ENCODE data around the gene TRIM44.
"Not testable (repeated sequence)": the region's sequence is repeated elsewhere in the genome, so short reads cannot be mapped to it uniquely, and the experiment has no call there.

The TRIM44 gene

GRCh38 chr11:35633827-35634423 is 28.6 kb upstream of the TRIM44 start:
- no peak for DNase-seq (ENCODE audit: low read depth)

- DNase-seq (ENCODE audit: low read depth), result no peak
Measured at GRCh38 chr11:35635933-35636332, 26.6 kb upstream of the TRIM44 start.

- DNase-seq (ENCODE audit: low read depth), result no peak
Measured at GRCh38 chr11:35639591-35640179, 22.9 kb upstream of the TRIM44 start.

GRCh38 chr11:35641171-35641897 is 21.2 kb upstream of the TRIM44 start:
- DNase-seq (ENCODE audit: low read depth), result no peak

GRCh38 chr11:35641964-35642363 is 20.6 kb upstream of the TRIM44 start:
- no peak for DNase-seq (ENCODE audit: low read depth)

- no peak for DNase-seq (ENCODE audit: low read depth)
Measured at GRCh38 chr11:35647421-35648093, 15.0 kb upstream of the TRIM44 start.

GRCh38 chr11:35650006-35650405 is 12.6 kb upstream of the TRIM44 start:
- no peak for DNase-seq (ENCODE audit: low read depth)

- DNase-seq (ENCODE audit: low read depth), result no peak
Measured at GRCh38 chr11:35650467-35650866, 12.1 kb upstream of the TRIM44 start.

- DNase-seq (ENCODE audit: low read depth), result no peak
Measured at GRCh38 chr11:35651263-35651662, 11.3 kb upstream of the TRIM44 start.

GRCh38 chr11:35652786-35653185 is 9.8 kb upstream of the TRIM44 start:
- DNase-seq (ENCODE audit: low read depth), result not testable (repeated sequence)

GRCh38 chr11:35654711-35655110 is 7.9 kb upstream of the TRIM44 start:
- no peak for DNase-seq (ENCODE audit: low read depth)

GRCh38 chr11:35655254-35655653 is 7.3 kb upstream of the TRIM44 start:
- DNase-seq (ENCODE audit: low read depth), result no peak

- no peak for DNase-seq (ENCODE audit: low read depth)
Measured at GRCh38 chr11:35655856-35656255, 6.7 kb upstream of the TRIM44 start.

- no peak for DNase-seq (ENCODE audit: low read depth)
Measured at GRCh38 chr11:35658020-35658948, 4.3 kb upstream of the TRIM44 start.

GRCh38 chr11:35661534-35661933 is 1.0 kb upstream of the TRIM44 start:
- no peak for DNase-seq (ENCODE audit: low read depth)

GRCh38 chr11:35662061-35662648 is 420 bp upstream of the TRIM44 start:
- DNase-seq (ENCODE audit: low read depth), result no peak

- DNase-seq (ENCODE audit: low read depth), result no peak
Measured at GRCh38 chr11:35663408-35663702, 780 bp downstream of the TRIM44 start.

- no peak for DNase-seq (ENCODE audit: low read depth)
Measured at GRCh38 chr11:35664977-35665441, 2.4 kb downstream of the TRIM44 start.

GRCh38 chr11:35667257-35667656 is 4.7 kb downstream of the TRIM44 start:
- DNase-seq (ENCODE audit: low read depth), result no peak

- not testable (repeated sequence) for DNase-seq (ENCODE audit: low read depth)
Measured at GRCh38 chr11:35668350-35668749, 5.8 kb downstream of the TRIM44 start.

GRCh38 chr11:35671396-35672127 is 9.0 kb downstream of the TRIM44 start:
- DNase-seq (ENCODE audit: low read depth), result no peak

All from stimulated activated CD8-positive, alpha-beta memory T cell treated with anti-CD3 and anti-CD28 coated beads, Interleukin-12 subunit alpha, Interleukin-12 subunit beta, amount 100 ng/mL, for 4 hours (primary cell).